Stimulated activated CD4-positive, alpha-beta T cell treated with anti-CD3 and anti-CD28 coated beads, Interleukin-12 subunit alpha, Interleukin-12 subunit beta, amount 100 ng/mL, for 48 hours (primary cell): ENCODE data around the gene OPRD1.
"Not testable (repeated sequence)": the region's sequence is repeated elsewhere in the genome, so short reads cannot be mapped to it uniquely, and the experiment has no call there.

Experiments
- DNase-seq, 3 donors: peaks; one replicate each; pipeline ENCODE4 v3.0.0-alpha.2; 2020; ENCODE audit warnings: low read depth in 2 of 3, low spot score in 1 of 3

The OPRD1 gene

DNA sequence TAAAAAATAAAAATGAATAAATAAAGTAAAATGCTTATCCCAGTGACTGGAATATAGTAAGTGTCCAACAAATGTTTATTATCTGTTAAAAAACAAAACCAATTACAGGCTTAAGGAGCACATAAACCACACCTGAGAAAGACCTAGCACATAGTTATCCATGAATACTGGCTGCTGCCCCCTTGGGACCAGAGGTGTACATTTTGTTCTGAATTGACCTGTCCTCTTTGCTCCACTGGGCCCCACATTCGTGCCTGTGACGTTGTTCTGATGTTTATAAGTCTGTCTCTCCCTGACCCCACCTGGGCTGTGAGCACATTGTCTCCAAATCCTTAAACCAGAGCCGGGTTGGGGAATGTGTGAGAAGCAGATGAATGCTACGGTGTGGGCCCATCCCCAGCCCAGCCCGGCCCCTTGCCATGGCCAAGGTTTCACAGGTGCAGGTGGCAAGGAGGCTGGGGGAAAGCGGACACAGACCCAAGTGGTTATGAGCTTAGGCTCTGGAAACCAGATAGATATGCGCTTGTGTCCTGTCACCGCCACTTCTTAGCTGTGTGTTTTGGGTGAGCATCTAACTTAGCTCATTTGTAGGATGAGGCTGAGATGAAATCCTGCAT is 29.1 kb downstream of the OPRD1 start:
- no peak for DNase-seq

DNA sequence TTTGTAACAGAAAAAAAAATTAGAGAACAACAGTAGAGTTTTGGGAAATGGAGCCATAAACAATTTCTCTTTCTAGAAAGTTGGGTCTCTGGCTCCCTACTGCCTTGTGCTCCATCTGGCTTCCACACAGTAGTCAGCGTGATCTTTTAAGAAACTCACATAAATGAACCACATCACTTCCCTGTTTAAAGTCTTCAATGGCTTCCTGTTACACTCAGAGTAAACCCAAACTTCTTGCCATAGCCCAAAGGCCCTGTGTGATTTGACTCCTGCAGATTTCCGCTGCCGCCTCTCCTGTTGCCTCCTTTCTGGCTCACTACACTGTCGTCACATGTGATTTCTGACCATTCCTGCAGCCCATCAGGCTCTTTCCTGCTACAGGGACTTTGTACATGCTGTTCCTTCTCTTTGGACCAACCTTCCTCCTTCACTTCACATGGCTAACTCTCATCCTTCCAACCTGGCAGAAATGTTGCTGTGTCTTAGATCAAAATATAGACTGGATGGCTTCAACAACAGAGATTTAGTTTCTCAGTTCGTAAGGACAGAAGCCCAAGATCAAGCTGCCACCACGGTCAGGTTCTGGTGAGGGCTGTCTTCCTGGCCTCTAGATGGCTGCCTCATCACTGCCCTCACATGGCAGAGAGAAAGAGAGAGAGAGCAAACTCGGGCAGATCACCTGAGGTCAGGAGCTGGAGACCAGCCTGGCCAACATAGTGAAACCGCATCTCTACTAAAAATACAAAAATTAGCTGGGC is 34.0 kb downstream of the OPRD1 start:
- peak in 1 of 3 donors; percentile 2 for DNase-seq

DNA sequence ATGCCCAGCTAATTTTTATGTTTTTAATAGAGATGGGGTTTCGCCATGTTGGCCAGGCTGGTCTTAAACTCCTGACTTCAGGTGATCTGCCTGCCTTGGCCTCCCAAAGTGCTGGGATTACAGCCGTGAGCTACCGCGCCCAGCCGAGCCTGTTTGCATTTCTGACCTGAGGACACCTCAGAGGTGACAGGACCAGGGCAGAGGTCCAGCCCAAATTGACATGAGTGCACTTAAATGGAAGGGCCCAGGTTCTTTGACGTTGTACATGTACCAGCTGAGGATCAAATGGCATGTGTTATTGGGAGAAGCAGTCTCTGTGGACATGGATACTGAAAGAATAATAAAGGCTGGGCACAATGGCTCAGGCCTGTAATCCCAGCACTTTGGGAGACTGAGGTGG is 35.2 kb downstream of the OPRD1 start:
- not testable (repeated sequence) for DNase-seq

DNA sequence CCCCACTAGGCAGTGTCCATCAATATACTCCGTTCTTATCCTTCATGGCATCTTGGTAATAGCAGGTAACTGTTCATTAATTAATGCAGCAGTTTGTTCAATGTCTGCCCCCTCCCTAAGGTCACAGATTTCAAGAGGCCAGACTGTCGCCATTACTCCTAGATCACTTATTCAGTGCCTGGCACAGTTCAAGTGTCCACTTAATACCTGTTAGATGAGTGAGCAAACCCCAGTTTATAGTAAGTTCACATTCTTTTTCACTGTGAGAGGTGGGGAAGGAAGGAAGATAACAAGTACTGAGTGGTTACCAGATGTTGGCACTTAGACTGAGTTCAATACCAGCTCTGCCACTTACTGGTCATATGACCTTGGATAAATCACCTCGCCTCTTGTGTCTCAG is 36.4 kb downstream of the OPRD1 start:
- DNase-seq: no peak

GRCh38 chr1:28853093-28853742 is 41.2 kb downstream of the OPRD1 start:
- no peak for DNase-seq

GRCh38 chr1:28854406-28854805 is 42.4 kb downstream of the OPRD1 start:
- DNase-seq: not testable (repeated sequence)

DNA sequence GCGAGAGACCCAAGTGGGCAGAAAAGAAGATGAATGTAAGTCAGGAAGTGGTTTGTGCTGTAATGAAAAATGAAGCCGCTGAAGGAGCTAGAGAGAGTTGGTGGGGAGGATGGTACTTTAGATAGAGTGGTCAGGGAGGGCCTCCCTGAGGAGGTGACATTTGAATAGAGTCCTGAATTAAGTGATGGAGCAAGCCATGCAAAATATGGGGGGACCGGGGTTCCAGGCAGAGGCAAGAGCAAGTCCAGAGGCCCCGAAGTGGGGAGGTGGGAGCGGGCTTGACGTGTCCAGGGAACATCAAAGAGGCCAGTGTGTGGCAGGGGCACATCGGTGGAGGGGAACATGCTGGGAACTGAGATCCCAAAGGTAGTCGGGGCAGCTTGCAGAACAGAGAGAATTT is 43.1 kb downstream of the OPRD1 start:
- DNase-seq: no peak

GRCh38 chr1:28855469-28855951 is 43.5 kb downstream of the OPRD1 start:
- no peak for DNase-seq

GRCh38 chr1:28855969-28856368 is 44.0 kb downstream of the OPRD1 start:
- DNase-seq: no peak

DNA sequence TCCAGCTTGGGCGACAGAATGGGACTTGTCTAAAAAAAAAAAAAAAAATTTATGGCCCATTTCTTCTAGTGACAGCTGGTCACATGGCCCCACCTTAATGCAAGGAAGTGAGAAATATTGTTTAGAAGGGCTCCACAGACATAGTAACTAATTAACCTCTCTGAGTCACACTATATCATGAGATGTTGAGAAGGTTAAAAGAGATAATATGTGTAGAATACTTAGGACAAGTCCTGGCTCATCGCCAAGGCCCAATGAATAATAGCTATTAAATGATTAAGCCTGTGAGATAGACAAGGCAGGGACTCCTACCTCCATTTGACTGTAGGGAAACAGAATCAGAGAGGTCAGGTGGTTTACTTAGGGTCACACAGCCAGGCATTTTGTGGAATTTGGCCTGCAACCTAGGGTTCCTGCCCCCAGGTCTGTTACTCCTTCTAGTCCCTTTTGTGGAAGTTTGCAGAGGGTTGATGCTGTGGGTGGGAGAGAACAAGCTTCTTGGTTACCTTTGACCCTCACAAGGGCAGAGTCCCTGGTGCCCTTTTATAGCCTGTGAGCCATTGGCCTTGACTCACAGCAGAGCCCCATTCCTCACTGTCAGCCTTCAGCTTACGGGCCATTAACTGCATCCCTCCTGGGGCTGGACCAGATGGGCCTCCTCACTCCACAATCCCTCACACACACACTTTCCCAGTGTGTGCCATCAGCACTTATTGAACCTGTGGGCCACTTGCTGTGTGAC is 48.5 kb downstream of the OPRD1 start:
- no peak for DNase-seq

DNA sequence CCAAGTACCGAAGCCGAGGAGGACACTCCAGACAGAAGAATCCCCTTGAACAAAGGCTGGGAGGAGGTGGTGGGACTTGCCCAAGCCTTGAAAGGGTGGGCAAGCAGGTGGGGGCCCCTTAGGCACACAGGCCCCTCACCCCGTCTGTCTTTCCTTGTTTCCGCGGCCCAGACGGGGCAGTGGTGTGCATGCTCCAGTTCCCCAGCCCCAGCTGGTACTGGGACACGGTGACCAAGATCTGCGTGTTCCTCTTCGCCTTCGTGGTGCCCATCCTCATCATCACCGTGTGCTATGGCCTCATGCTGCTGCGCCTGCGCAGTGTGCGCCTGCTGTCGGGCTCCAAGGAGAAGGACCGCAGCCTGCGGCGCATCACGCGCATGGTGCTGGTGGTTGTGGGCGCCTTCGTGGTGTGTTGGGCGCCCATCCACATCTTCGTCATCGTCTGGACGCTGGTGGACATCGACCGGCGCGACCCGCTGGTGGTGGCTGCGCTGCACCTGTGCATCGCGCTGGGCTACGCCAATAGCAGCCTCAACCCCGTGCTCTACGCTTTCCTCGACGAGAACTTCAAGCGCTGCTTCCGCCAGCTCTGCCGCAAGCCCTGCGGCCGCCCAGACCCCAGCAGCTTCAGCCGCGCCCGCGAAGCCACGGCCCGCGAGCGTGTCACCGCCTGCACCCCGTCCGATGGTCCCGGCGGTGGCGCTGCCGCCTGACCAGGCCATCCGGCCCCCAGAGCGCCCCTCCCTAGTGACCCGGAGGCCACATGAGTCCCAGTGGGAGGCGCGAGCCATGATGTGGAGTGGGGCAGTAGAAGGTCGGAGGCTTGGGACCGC is 50.8 kb downstream of the OPRD1 start:
- no peak for DNase-seq

GRCh38 chr1:28864695-28865094 is 52.7 kb downstream of the OPRD1 start:
- no peak for DNase-seq

- no peak for DNase-seq
Observed at GRCh38 chr1:28865997-28866650, 54.2 kb downstream of the OPRD1 start.

DNA sequence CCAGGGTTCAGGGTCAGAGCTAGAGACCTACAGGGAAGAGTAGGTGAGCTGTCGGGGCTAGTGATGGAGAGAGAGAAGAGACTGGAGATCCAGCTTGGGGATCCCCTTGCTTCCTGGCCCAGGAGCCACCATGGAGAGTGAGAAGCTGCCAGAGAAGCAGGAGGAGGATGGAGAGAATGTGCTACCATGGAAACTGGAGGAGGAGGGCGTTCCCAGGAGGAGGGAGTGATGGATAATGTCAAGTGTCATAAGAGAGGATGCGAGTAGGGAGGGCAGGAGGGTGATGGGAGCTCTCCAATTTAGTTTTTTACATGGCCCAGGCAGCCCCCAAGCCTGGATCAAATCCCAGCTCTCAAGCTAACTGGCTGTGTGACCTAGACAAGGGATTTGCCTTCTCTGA is 55.9 kb downstream of the OPRD1 start:
- DNase-seq: no peak

- DNase-seq: no peak
Observed at GRCh38 chr1:28869952-28870351, 58.0 kb downstream of the OPRD1 start.

- no peak for DNase-seq
Observed at GRCh38 chr1:28871631-28872401, 59.8 kb downstream of the OPRD1 start.

DNA sequence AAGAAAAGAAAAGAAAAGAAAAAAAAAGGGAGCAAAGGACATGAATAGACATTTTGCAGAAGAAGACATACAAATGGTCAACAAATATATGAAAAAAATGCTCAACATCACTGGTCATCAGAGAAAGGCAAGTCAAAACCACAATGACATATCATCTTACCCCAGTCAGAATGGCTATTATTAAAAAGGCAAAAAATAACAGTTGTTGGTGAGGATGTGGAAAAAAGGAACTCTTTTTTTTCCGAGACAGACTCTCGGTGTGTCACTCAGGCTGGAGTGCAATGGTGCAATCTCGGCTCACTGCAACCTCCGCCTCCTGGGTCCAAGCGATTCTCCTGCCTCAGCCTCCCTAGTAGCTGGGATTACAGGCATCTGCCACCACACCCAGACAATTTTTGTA is 63.2 kb downstream of the OPRD1 start:
- not testable (repeated sequence) for DNase-seq

DNA sequence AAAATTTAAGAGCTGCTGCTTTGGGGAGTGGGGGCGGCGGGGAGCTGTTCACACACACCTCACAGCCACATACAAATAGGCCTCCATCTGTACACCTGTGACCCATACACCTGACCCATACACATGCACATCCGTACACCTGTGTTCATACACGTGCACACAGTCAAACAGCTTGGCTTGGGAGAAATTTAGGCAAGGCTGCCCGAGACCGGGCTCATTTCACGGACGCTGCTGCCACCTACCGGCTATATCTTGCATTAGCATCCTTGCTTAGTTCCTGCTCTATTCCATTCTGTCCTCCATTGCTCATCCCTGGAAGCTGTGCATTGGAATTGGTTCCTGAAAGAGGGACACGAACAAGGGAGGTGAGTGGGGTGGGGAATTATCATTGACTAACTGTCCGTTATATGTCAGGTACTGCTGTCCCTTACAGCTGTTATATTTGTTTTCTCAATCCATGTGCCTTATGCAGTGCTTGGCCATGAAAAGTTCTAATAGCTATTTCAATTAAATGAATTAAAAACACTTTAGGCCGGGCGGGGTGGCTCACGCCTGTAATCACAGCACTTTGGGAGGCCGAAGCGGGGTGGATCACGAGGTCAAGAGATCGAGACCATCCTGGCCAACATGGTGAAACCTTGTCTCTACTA is 65.3 kb downstream of the OPRD1 start:
- peak; percentile 56 to 76 (median 63) for DNase-seq

DNA sequence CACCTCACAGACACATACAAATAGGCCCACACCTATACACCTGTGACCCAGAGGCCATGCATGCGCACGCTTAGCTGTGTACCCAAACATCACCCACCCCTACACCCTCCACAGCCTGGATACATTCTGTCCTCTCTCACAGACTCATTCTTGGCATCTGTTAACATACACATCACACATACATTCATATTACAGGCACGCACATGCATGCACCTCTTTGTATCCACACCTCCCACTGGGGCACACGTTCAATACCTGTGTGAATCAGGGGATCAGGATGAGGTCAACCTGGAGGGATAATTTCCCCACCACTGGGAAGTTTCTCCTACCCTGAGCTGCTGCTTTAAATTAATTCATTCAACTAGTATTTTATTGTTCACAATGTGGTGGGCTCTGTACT is 66.8 kb downstream of the OPRD1 start:
- no peak for DNase-seq
